ENCODE data around the gene FAM25A.

Gene FAM25A

GRCh38 chr10:87068281-87068680 lies 48.2 kb downstream of the FAM25A start:
- H3K36me3 ChIP-seq (ENCODE audit: insufficient read depth, low read length) = peaks cover 41% of the 10 kb centered on the region
- no peaks in the 10 kb centered on the region for H3K9me3 ChIP-seq (ENCODE audit: low read length)
- no peak overlapping the region for H3K27ac ChIP-seq (ENCODE audit: low read depth, low read length)
- H3K4me3 ChIP-seq (ENCODE audit: low read depth in 1 of 2, low read length in 2 of 2) = no peak overlapping the region
- no peak overlapping the region for H3K9ac ChIP-seq (ENCODE audit: low read length)
- no peaks in the 10 kb centered on the region for H3K27me3 ChIP-seq (ENCODE audit: control insufficient read depth in 1 of 2, insufficient read depth in 2 of 2, low read length in 2 of 2)
- no peaks in the 10 kb centered on the region for H3K4me1 ChIP-seq (ENCODE audit: insufficient read depth, low read length)

- no peaks in the 10 kb centered on the region for H3K4me1 ChIP-seq (ENCODE audit: insufficient read depth, low read length)
- peaks cover 14% of the 10 kb centered on the region for H3K36me3 ChIP-seq (ENCODE audit: insufficient read depth, low read length)
- H3K27ac ChIP-seq (ENCODE audit: low read depth, low read length) = no peak overlapping the region
- no peaks in the 10 kb centered on the region for H3K9me3 ChIP-seq (ENCODE audit: low read length)
- H3K4me3 ChIP-seq (ENCODE audit: low read depth in 1 of 2, low read length in 2 of 2) = no peak overlapping the region
- H3K27me3 ChIP-seq (ENCODE audit: control insufficient read depth in 1 of 2, insufficient read depth in 2 of 2, low read length in 2 of 2) = no peaks in the 10 kb centered on the region
- H3K9ac ChIP-seq (ENCODE audit: low read length) = no peak overlapping the region
Measured at GRCh38 chr10:87072449-87072848, 52.4 kb downstream of the FAM25A start.
